Naive B cell (primary cell): ENCODE results near the gene GCLC. TPM values are rescaled to one million over a fixed set of nuclear protein-coding genes. Genes with fewer than 3 reads are reported as not detected.

Source experiments
- polyA plus RNA-seq, 6 donors: library from polyadenylated mRNA; unstranded; fragments of 300-500 nt; fragmentation: Illumina TruSeq; gene quantifications; one replicate each; pipeline ENCODE4 v1.2.3, GENCODE V29; 2021; ENCODE audit warnings: low read depth in 6 of 6

Gene GCLC
- polyA plus RNA-seq, 6 donors from 2014 or later = 2.0 to 11.2 (median 8.6) TPM

Other genes with a start within 250 kb of the GCLC start
- gene ELOVL5, start 196.2 kb downstream of the GCLC start, polyA plus RNA-seq = 100 to 1,000 TPM; 124 to 200 (median 166) TPM
- gene KLHL31, start 120.7 kb upstream of the GCLC start, polyA plus RNA-seq = not detected
- 1 to 10 TPM; 1.8 to 7.1 (median 3.7) TPM for gene LRRC1, start 249.9 kb upstream of the GCLC start, polyA plus RNA-seq